Endothelial cell of umbilical vein (primary cell): Measurements from ENCODE around the gene AGA. TPM values are rescaled to one million over a fixed set of nuclear protein-coding genes. Genes with fewer than 3 reads are reported as not detected.

Source experiments
- BruUV-seq: library from RNA; stranded (reverse); fragments of 400-500 nt; replicated peaks from 2 replicates; lab custom pipeline; 2021; lab: Mats Ljungman, UMichigan
- CTCF ChIA-PET: fragments of 300-600, 350-600 bp; sonication (Branson Sonifier 250); formaldehyde crosslinking; loops from one replicate; lab custom pipeline; 2021; ENCODE audit warnings: antibody characterized with exemption, inconsistent platforms; lab: Charles Lee
- POLR2A ChIA-PET: fragments of 300-600, 350-600 bp; sonication (Branson Sonifier 250); formaldehyde crosslinking; loops from one replicate; lab custom pipeline; 2021; ENCODE audit warnings: antibody characterized with exemption, inconsistent platforms; lab: Charles Lee
- DNase-seq: peaks from one replicate; pipeline ENCODE4 v3.0.0-alpha.2; 2011; ENCODE audit warnings: low read depth, low spot score
- FAIRE-seq: peaks from 2 replicates; lab custom pipeline; 2011; peaks lifted over from hg19 to GRCh38; lab: Jason Lieb, UNC
- H2AFZ ChIP-seq: 2 replicates; pipeline ENCODE4 v1.6.0; 2012; ENCODE audit warnings: low read depth, low read length, control low read depth, inconsistent platforms
- H3K27ac ChIP-seq: 2 replicates; pipeline ENCODE4 v1.5.1; 2011; ENCODE audit warnings: low read depth, mild to moderate bottlenecking, control low read depth, low read length, moderate library complexity; ENCODE audit not compliant: insufficient read depth
- H3K27me3 ChIP-seq, 2 experiments: 2 replicates each; pipeline versions ENCODE4 v1.6.0 to v1.6.1; 2011; ENCODE audit warnings: low read length in 2 of 2, mixed read lengths in 1 of 2; ENCODE audit not compliant: control insufficient read depth in 2 of 2, insufficient read depth in 2 of 2
- H3K36me3 ChIP-seq, 2 experiments: 2 replicates in 1 of 2; 3 replicates in 1 of 2; pipeline ENCODE4 v1.5.1; 2011; ENCODE audit warnings: low read length in 2 of 2, mild to moderate bottlenecking in 1 of 2, moderate library complexity in 1 of 2; ENCODE audit not compliant: control insufficient read depth in 2 of 2, insufficient read depth in 2 of 2; ENCODE audit errors: extremely low read depth in 1 of 2
- H3K4me1 ChIP-seq: 3 replicates; pipeline ENCODE4 v1.5.1; 2011; ENCODE audit warnings: mild to moderate bottlenecking, low read length; ENCODE audit not compliant: control insufficient read depth, insufficient read depth; ENCODE audit errors: extremely low read depth
- H3K4me2 ChIP-seq: 2 replicates; pipeline ENCODE4 v1.6.1; 2011; ENCODE audit warnings: low read length, control low read depth, mixed read lengths; ENCODE audit not compliant: insufficient read depth
- H3K4me3 ChIP-seq, 3 experiments: fragments of 200-600 bp in 1 of 3; sonication (generic), shearing (Covaris generic) in 1 of 3; replicated peaks in 1 of 3; 2 replicates each; pipeline ENCODE4 v1.5.1; 2011 to 2016; ENCODE audit warnings: control low read depth in 3 of 3, low read length in 3 of 3, mild to moderate bottlenecking in 2 of 3, inconsistent platforms in 1 of 3, low read depth in 1 of 3, moderate library complexity in 1 of 3; ENCODE audit not compliant: insufficient read depth in 1 of 3
- H3K79me2 ChIP-seq: 2 replicates; pipeline ENCODE4 v1.6.0; 2012; ENCODE audit warnings: low read length, inconsistent platforms; ENCODE audit not compliant: control insufficient read depth, insufficient read depth
- H3K9ac ChIP-seq: replicated peaks from 2 replicates; pipeline ENCODE3; 2011; ENCODE audit warnings: low read length, control low read depth; ENCODE audit not compliant: insufficient read depth; ENCODE audit errors: extremely low read depth
- H3K9me1 ChIP-seq: replicated peaks from 3 replicates; pipeline ENCODE4 v1.6.0; 2011; ENCODE audit warnings: mild to moderate bottlenecking, low read length; ENCODE audit not compliant: control insufficient read depth, insufficient read depth; ENCODE audit errors: extremely low read depth
- H3K9me3 ChIP-seq: replicated peaks from 2 replicates; pipeline ENCODE4 v1.5.1; 2012; ENCODE audit warnings: low read length, inconsistent platforms; ENCODE audit not compliant: control insufficient read depth, insufficient read depth
- H4K20me1 ChIP-seq: replicated peaks from 2 replicates; pipeline ENCODE3; 2011; ENCODE audit warnings: mild to moderate bottlenecking, low read length; ENCODE audit not compliant: control insufficient read depth, insufficient read depth; ENCODE audit errors: extremely low read depth
- EZH2 ChIP-seq: IDR thresholded peaks from 2 replicates; pipeline ENCODE4 v1.6.1; 2012; ENCODE audit warnings: borderline replicate concordance, low read depth, mild to moderate bottlenecking, moderate library complexity, low read length, inconsistent platforms; ENCODE audit not compliant: severe bottlenecking
- FOS ChIP-seq: IDR thresholded peaks from 2 replicates; pipeline ENCODE4 v1.6.1; 2011; ENCODE audit warnings: mild to moderate bottlenecking, low read length, moderate library complexity, borderline replicate concordance; ENCODE audit not compliant: insufficient read depth
- GATA2 ChIP-seq: IDR thresholded peaks from 2 replicates; pipeline ENCODE4 v1.7.0; 2011; ENCODE audit warnings: low read depth, mild to moderate bottlenecking, moderate library complexity, mixed read lengths, low read length; ENCODE audit not compliant: insufficient read length, insufficient read depth
- JUN ChIP-seq: IDR thresholded peaks from 2 replicates; pipeline ENCODE4 v1.6.1; 2011; ENCODE audit warnings: borderline replicate concordance, low read depth; ENCODE audit not compliant: insufficient read length, insufficient read depth
- MYC ChIP-seq: IDR thresholded peaks from one replicate; pipeline ENCODE4 v1.6.1; 2011; ENCODE audit warnings: mild to moderate bottlenecking, low read depth, low read length
- POLR2A ChIP-seq: IDR thresholded peaks from 2 replicates; pipeline ENCODE4 v1.6.1; 2012; ENCODE audit warnings: low read depth, mild to moderate bottlenecking, control low read depth, low read length
- POLR2AphosphoS5 ChIP-seq: IDR thresholded peaks from 2 replicates; pipeline ENCODE4 v1.6.1; 2012; ENCODE audit warnings: low read depth, mild to moderate bottlenecking, control low read depth, low read length, moderate library complexity; ENCODE audit not compliant: insufficient read depth
- dilution Hi-C: fragments of 300-500 bp; cut with MboI; formaldehyde crosslinking; loops from one replicate; pipeline ENCODE4 v1.15.0; 2019; ENCODE audit warnings: low sequenced_read_pairs; ENCODE audit not compliant: extremely low pct_ligation_motif_present
- intact Hi-C: fragments of 100-400 bp; cut with micrococcal nuclease; formaldehyde crosslinking; loops from one replicate; pipeline ENCODE4 v1.10.0; 2022
- polyA plus RNA-seq, 4 experiments: library from polyadenylated mRNA; depleted of rRNA in 3 of 4; stranded (reverse) in 3 of 4; unstranded in 1 of 4; fragments of >200 nt; gene quantifications; 2 replicates each; pipeline versions ENCODE4 v1.2.1 to v1.2.3, GENCODE V29; 2011 to 2012; ENCODE audit warnings: missing spikeins in 1 of 4
- total RNA-seq: library from RNA; stranded (reverse); gene quantifications from 2 replicates; pipeline ENCODE4 v1.2.3, GENCODE V29; 2021
- TF ChIP-seq, protein P1 (sequence below), 2 donors: IDR thresholded peaks; 1 replicate in 1 of 2; 2 replicates in 1 of 2; pipeline ENCODE4 v1.5.1; 2011; ENCODE audit warnings: low read length in 2 of 2, mild to moderate bottlenecking in 2 of 2, moderate library complexity in 2 of 2, control low read depth in 1 of 2, inconsistent platforms in 1 of 2, low read depth in 1 of 2; ENCODE audit not compliant: insufficient read depth in 1 of 2; ENCODE audit errors: extremely low read depth in 1 of 2
- TF ChIP-seq, protein P2 (sequence below): IDR thresholded peaks from 2 replicates; pipeline ENCODE4 v1.6.1; 2011; ENCODE audit not compliant: insufficient read depth, insufficient read length

Gene AGA
- total and polyA plus RNA-seq, 2 donors (not counting 3 experiments of a cell fraction or from before 2014, with no cell fraction given), result 14.1 to 16.9 TPM

- BruUV-seq, result no TSS peak
- Histone ChIP-seq H3K9me1 (no peaks in the 10 kb centered on the region), H3K79me2 (no peaks in the 10 kb centered on the region), H3K4me2 (no peak overlapping the region), H3K36me3 (no peaks in the 10 kb centered on the region), H3K9ac (no peak overlapping the region), H3K27me3 (peaks cover 2 to 5% of the 10 kb centered on the region in 2 experiments), H4K20me1 (no peaks in the 10 kb centered on the region), H2AFZ (no peak overlapping the region), H3K4me1 (no peaks in the 10 kb centered on the region), H3K4me3 (no peak overlapping the region), H3K27ac (no peak overlapping the region), H3K9me3 (no peaks in the 10 kb centered on the region)
- intact Hi-C loops (no loop called here), dilution Hi-C loops (no loop called here)
- CTCF ChIA-PET, result interaction anchor here (1.1 kb wide), 1 partner anchor 38 kb away, joined by 4 read pairs; no protein-coding TSS in a partner anchor
- FAIRE-seq (no peak), DNase-seq (no peak)
- TF ChIP-seq EZH2, result no peak
- TF ChIP-seq POLR2AphosphoS5, result no peak
- TF ChIP-seq, protein P1, sequence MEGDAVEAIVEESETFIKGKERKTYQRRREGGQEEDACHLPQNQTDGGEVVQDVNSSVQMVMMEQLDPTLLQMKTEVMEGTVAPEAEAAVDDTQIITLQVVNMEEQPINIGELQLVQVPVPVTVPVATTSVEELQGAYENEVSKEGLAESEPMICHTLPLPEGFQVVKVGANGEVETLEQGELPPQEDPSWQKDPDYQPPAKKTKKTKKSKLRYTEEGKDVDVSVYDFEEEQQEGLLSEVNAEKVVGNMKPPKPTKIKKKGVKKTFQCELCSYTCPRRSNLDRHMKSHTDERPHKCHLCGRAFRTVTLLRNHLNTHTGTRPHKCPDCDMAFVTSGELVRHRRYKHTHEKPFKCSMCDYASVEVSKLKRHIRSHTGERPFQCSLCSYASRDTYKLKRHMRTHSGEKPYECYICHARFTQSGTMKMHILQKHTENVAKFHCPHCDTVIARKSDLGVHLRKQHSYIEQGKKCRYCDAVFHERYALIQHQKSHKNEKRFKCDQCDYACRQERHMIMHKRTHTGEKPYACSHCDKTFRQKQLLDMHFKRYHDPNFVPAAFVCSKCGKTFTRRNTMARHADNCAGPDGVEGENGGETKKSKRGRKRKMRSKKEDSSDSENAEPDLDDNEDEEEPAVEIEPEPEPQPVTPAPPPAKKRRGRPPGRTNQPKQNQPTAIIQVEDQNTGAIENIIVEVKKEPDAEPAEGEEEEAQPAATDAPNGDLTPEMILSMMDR (IDR thresholded peaks at IDR 0.05; ENCODE audit: extremely low read depth in 1 of 2, insufficient read depth in 1 of 2, low read depth in 1 of 2, low read length in 2 of 2), result no peak
- TF ChIP-seq, protein P2, sequence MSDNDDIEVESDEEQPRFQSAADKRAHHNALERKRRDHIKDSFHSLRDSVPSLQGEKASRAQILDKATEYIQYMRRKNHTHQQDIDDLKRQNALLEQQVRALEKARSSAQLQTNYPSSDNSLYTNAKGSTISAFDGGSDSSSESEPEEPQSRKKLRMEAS, result no peak
- TF ChIP-seq GATA2, result no peak
- POLR2A ChIA-PET, result no interaction called here
Measured at GRCh38 chr4:177393236-177393635, 49.0 kb downstream of the AGA start.

DNA sequence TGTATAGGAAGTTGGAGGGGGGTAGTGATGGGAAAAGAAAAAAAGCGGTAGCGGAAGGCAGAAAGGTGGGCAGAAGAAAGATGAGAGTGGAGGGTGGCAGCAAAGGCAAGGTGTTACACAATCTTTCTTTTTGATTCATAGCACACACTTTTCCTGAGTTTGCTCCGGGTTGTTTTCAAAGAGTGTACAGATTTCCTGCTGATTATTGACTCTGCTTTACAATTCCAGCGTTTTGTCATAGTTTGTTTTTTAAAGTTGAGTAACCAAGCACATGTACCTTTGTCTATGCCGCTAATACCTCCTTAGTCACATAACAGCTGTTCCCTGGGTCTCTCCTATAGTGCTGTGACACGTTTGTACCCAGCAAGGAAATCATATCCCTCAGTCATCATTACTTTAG, 50.3 kb downstream of the AGA start:
- H3K27ac ChIP-seq, result no peak overlapping the region
- H3K27me3 ChIP-seq, result peaks cover 2 to 5% of the 10 kb centered on the region in 2 experiments
- POLR2A ChIA-PET, result no interaction called here
- dilution Hi-C loops (no loop called here), intact Hi-C loops (no loop called here)
- DNase-seq, result no peak
- H3K4me3 ChIP-seq, result no peak overlapping the region
- no TSS peak for BruUV-seq
- H3K4me1 ChIP-seq, result no peaks in the 10 kb centered on the region
- H3K9me3 ChIP-seq, result no peaks in the 10 kb centered on the region
- H3K9me1 ChIP-seq, result no peaks in the 10 kb centered on the region
- no peak overlapping the region for H3K9ac ChIP-seq
- H3K36me3 ChIP-seq, result no peaks in the 10 kb centered on the region
- FAIRE-seq, result no peak
- TF ChIP-seq POLR2A (no peak), POLR2AphosphoS5 (no peak), FOS (no peak), EZH2 (no peak), JUN (no peak), MYC (no peak), GATA2 (no peak)
- TF ChIP-seq, protein P2, result no peak
- TF ChIP-seq, protein P1 (IDR thresholded peaks at IDR 0.05; ENCODE audit: extremely low read depth in 1 of 2, insufficient read depth in 1 of 2, low read depth in 1 of 2, low read length in 2 of 2), result no peak
- CTCF ChIA-PET, result no interaction called here
- no peaks in the 10 kb centered on the region for H4K20me1 ChIP-seq
- H3K79me2 ChIP-seq, result no peaks in the 10 kb centered on the region
- no peak overlapping the region for H3K4me2 ChIP-seq
- H2AFZ ChIP-seq, result no peak overlapping the region
